NB4 (cell line): Measurements from ENCODE around the gene CARD9.

Experiments
- DNase-seq: peaks from one replicate; pipeline ENCODE4 v3.0.0; 2010; ENCODE audit warnings: low read depth
- H3K4me3 ChIP-seq: one replicate; pipeline ENCODE4 v1.5.1; 2011; ENCODE audit warnings: mild to moderate bottlenecking, low read depth, low read length, moderate library complexity
- CTCF ChIP-seq: IDR thresholded peaks from one replicate; pipeline ENCODE4 v1.5.1; 2012; ENCODE audit warnings: low read depth, low read length
- MAX ChIP-seq: IDR thresholded peaks from 2 replicates; pipeline ENCODE4 v1.6.1; 2011; ENCODE audit warnings: low read depth, low read length
- MYC ChIP-seq: IDR thresholded peaks from 2 replicates; pipeline ENCODE4 v1.6.1; 2011; ENCODE audit warnings: low read depth, low read length
- POLR2A ChIP-seq: IDR thresholded peaks from 2 replicates; pipeline ENCODE4 v1.6.1; 2011; ENCODE audit warnings: mild to moderate bottlenecking; ENCODE audit not compliant: insufficient read length; ENCODE audit errors: extremely low read depth

CARD9 gene

GRCh38 chr9:136358016-136358415 is 15.5 kb downstream of the CARD9 start:
- TF ChIP-seq CTCF (no peak), MYC (no peak), MAX (no peak), POLR2A (no peak)
- no peak for DNase-seq
- H3K4me3 ChIP-seq, result no peak overlapping the region

GRCh38 chr9:136357202-136357725 is 16.2 kb downstream of the CARD9 start:
- TF ChIP-seq MYC (no peak), MAX (no peak), POLR2A (no peak), CTCF (no peak)
- no peak overlapping the region for H3K4me3 ChIP-seq
- DNase-seq, result no peak

GRCh38 chr9:136355616-136356557 is 17.6 kb downstream of the CARD9 start:
- TF ChIP-seq POLR2A (no peak), MAX (no peak), CTCF (no peak), MYC (no peak)
- no peak for DNase-seq
- no peak overlapping the region for H3K4me3 ChIP-seq

- no peak for DNase-seq
Observed at GRCh38 chr9:136354592-136355085, 18.8 kb downstream of the CARD9 start.

More at GRCh38 chr9:136354592-136355085, 18.8 kb downstream of the CARD9 start:
- H3K4me3 ChIP-seq, result no peak overlapping the region
- TF ChIP-seq MYC (no peak), POLR2A (no peak), MAX (no peak), CTCF (no peak)
